IPS-NIHi11 (cell line): Measurements from ENCODE around the gene AJUBA.
"Not testable (repeated sequence)": the region's sequence is repeated elsewhere in the genome, so short reads cannot be mapped to it uniquely, and the experiment has no call there.

Experiments
- DNase-seq: peaks from one replicate; pipeline ENCODE4 v3.0.0; 2012; ENCODE audit warnings: mixed read lengths, low spot score

Gene AJUBA

GRCh38 chr14:23006188-23006534 is 23.8 kb upstream of the AJUBA start:
- no peak for DNase-seq

- no peak for DNase-seq
Observed at GRCh38 chr14:23005451-23006187, 23.3 kb upstream of the AJUBA start.

- DNase-seq, result not testable (repeated sequence)
Observed at GRCh38 chr14:23004274-23004673, 21.9 kb upstream of the AJUBA start.

DNA sequence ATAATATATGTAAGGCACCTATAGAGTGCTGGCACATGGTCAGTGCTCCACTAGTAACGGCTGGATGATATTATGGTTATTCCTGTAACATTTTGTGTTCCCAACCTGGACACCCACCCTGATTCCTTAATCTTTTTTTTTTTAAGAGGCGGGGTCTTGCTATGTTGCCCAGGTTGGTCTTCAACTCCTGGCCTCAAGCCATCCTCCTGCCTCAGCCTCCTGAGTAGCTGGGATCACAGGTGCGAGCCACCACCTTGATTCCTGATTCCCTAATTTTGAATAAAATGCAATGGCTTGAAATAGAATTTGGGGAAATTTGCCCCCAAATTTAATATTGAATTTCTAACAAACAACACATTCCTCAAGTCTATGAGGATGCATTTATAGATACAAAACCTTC is 20.2 kb upstream of the AJUBA start:
- DNase-seq, result no peak

DNA sequence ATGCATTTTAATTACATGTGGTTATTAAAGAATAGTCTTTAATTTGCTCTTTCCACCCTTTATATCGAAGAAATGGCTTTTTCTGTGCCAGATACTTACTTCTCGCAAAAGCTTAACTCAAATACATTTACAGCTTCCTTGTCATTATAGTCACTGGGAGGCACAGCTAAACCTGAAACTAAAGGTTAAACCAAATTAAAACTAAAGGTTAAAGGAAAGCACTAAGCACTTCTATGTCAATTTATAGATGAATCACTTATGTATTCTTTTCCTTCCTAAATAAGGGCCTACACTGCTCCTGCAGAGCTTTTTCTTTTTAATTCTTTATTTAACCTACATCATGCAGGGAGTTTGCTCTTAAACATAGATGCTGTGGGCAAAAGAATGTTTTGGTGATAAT is 18.5 kb upstream of the AJUBA start:
- DNase-seq, result no peak

DNA sequence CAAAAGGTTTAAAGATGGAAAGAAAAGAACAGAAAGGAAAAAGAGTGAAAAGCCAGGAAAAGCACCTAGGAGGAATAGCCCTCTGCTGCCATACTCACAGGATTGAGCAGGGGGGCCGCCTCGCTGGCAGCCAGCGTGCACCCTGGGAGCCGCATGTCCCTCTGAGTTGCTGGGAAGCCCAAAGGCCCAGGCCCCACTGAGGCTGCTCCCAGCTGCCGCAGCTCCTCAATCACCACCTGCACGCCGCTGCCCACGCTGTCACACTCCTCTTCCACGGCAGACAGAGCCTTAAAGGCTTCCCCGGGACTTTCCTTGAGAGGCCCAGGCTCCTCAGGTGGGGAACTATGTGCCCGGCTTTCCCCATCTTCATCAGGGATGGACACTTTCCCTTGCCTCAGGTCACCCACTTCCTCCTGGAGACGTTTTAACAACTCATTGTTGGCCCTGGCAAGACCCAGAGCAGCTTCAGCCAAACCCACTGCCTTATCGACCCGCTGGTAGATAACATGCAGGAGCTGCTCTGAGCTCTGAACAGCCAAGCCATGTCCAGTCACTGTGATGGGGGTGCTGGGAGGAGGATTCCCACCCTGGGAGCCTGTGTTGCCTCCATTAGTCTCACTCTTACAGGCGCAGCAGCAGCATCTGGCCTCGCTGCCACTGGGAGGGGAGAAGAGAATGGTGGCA is 16.1 kb upstream of the AJUBA start:
- DNase-seq, result no peak

GRCh38 chr14:22997676-22998323 is 15.4 kb upstream of the AJUBA start:
- no peak for DNase-seq

DNA sequence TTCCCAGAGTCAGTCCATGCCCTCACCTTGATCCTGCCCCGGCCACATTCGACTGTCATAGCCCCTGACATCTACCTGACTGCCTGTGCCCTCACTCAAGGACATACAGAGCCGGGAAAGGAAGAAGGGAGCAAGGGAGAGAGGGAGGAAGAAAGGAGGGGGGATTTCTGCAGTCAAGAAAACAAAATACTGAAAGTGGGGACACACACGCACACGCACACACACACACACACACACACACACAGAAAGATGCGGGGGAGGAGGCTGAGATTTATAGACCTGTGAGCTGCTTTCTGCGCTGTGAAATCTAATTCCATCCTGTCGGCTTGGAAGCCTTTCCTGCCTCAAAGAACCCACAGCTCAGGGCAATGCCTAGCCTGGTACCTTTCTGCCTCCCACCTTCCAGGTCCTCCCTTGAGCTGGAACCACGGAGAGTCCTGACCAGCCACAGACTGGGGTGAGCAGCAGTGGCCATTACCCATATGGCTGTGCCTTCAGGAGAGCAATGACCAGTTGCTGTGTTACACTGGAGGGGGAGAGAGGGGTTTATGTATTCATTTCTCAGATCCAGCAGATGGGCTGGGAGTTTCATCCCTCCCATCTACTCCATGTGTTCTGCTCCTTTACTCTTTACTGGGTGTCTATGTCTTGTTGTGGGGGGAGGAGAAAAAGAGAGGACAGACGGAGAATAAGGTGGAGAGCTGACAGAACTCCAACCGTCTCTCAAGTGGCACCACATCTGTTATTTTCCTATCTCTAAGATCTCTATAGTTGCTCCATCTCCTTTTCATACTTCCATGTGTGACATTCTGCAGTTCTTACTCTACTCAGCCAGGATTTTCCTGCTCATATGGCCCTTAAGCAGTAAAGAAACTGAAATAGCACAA is 14.7 kb upstream of the AJUBA start:
- no peak for DNase-seq

- no peak for DNase-seq
Observed at GRCh38 chr14:22995889-22996625, 13.7 kb upstream of the AJUBA start.

DNA sequence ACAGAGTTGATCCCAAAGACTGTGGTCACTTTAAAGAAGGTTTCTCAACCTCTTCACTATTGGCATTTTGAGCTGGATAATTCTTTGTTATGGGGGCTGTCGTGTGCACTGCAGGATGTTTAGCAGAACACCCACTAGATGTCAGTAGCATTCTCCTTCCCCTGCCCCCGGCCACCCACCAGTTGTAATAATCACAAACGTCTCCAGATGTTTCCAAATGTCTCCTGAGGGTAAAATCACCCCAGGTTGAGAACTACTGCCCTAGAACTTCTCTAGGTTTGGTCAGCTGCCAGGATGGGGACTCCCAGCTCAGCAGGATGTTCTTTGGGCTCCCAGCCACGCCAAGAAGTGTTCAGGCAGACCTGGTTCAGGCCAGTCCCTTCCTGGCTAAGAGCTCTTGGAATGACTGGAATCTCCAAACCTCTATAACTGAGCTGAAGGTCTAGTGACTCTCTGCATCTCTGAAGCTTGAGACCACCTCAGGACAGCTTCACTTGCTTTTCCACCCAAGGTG is 12.5 kb upstream of the AJUBA start:
- DNase-seq, result peak; percentile 42

DNA sequence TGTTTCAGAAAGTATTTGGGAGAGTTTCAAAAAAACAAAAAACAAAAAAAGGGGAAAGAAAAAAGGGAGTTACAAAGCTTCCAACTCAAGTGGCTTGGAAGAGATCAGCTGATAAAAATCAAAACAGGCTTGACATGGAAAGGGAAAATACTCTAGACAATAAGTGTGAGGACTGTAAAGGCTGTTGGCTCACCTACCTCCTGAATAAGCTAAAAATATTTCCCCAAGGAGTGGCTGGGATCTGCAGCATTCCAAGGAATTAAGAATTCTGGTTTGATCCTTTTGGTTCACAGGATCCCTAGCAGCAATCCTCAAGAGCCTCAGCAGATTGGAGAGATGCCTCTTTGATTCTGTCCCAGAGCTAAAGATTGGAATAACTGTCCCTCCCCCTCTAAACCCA is 11.2 kb upstream of the AJUBA start:
- DNase-seq, result no peak

- DNase-seq, result no peak
Observed at GRCh38 chr14:22991852-22992251, 9.5 kb upstream of the AJUBA start.

DNA sequence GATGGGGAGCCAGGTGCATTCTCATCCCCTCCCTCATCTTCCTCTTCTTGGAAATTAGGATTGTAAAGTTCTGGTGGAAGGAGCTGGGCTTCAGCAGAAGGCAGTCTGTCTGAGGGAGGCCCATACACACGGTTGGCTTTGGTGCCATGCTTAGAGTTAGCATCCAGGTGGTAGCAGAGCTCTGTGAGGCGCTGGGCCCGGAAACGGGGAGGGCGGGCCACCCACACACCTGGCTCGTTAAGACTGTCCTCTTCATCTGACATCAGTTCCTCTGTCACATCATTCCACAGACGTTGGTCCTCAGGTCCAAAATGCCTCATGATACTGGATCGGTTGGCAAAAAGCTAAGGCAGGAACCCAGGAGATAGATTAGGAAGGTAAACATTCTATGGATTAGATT is 4.9 kb upstream of the AJUBA start:
- DNase-seq, result no peak

- peak; percentile 80 for DNase-seq
Observed at GRCh38 chr14:22986508-22987054, 4.2 kb upstream of the AJUBA start.

DNA sequence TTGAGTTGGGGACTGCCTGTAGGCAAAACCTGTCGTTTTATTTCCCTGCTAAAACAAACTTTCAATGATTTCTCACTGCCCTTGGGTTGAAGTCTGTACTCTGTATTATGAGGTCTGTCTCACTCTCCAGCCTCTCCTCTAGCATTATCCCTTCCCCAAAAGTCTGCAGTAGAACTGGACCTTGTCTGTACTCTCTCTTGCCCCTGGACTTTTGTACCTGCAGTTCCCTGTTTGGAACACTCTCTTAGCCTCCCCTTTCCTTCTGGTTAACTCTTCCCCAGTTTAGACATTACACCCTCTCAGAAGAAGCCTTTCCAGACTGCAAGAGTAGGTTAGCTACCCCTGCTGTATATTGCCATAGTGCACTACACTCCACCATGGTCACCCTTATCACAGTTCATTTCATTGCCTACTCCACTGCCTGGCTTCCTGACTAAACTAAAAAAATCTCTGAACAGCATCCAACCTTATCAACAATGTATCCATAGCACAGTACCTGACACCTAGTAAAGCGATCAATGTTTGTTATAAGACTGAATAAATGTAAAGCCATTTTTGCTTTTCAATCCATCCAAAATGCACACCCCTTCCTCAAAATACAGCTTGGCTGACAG is 3.6 kb upstream of the AJUBA start:
- DNase-seq, result no peak

GRCh38 chr14:22984959-22985658 is 2.8 kb upstream of the AJUBA start:
- DNase-seq, result no peak

DNA sequence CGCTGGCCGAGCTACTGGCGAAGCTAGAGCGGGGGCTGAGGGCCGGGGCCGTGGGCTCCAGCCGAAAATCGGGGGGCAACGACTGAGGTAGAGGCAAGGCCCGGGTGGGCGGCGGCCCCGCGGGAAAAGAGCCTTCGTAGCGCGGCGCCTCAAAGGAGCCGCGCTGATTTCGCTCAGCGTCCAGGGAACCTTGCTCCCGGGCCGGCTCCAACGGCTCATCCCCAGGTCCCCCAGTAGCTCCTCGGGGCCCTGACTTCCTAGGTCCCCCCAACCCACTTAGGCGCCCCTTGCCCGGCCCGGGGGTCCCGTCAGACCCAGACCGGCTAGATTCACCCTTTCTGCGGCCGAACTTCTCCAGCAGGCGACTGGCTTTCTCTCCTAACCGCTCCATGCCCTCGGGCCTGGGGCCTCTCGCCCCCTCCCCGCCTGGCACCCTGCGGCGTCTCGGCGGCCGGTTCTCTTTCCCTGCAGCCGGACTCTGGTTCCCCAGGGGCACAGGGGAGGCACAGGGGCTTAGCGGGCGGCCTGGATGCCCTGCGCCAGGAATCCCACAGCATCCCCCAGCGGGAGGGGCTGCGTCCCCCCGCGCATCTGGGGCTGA is 375 bp downstream of the AJUBA start:
- no peak for DNase-seq

DNA sequence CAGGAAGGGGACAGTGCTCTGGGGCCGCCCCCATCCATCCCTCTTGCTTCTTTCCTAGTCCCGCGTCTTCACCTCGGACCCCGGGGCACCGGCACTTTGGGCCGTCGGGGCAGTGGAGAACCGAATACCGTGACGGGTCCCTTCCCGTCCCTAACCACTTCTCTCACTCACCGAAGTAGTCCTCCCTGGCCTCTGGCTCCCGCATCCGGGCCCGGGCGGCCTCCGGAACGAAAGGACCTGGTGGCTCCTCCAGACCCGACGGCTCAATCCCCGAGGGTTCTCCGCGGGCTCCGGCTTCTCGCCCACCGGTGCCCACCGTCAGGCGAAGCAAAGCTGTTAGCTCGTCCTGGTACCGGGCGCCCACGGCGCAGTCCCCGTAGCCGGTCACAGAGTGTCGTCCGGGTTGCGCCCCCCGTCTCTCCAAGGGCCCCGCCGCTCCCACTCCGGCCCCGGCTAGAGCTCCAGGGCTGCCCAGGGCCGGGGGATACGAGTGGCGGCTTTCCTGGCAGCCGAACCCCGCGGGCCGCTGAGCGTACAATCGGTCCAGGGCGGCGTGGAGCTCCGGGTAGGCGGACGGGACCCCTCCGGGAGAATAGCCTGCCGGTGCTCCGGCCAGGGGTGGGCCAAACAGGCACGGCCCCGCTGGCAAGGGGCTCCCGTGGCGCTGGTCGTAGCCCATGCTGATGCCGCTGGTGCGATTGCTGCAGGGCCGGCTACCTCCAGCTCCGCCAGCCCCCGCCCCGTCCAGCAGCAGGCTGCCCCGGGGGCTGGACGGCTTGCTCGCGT is 1.1 kb downstream of the AJUBA start:
- peak; percentile 49 for DNase-seq

DNA sequence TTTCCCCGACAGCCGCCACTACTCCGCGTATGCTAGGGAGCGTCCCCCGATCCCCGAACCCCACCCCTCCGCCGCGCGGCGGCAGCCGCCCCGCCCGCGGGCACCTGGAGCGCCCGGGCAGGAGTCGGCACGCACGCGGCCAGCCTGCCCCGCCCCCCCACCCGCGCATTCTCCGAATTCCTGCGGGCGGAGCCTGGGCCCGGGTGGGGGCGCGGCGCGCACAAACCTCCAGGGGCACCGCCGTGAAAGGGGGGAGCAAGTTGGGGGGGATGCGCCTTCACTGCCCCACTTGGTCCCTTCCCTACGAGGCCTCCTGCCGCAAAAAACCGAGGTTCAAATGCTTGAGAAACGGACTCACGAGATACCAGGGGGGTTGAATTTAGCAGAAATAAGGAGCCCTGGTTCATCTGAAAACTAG is 1.7 kb downstream of the AJUBA start:
- peak; percentile 86 for DNase-seq
